GM19463 (cell line): ENCODE measurements around the gene SLC46A1.
"Not testable (repeated sequence)": the region's sequence is repeated elsewhere in the genome, so short reads cannot be mapped to it uniquely, and the experiment has no call there.

Experiments used
- ATAC-seq: cut with Tn5 transposase; IDR thresholded peaks from one replicate; pipeline ENCODE4 v1.9.1; 2021; ENCODE audit warnings: mild to moderate bottlenecking, moderate library complexity; ENCODE audit not compliant: unreplicated experiment

SLC46A1 gene

GRCh38 chr17:28405632-28406472 lies at the start of gene SLC46A1:
Gene SLC46A1, minus strand, starts transcription at chr17:28406212. Its CDS starts 98 bp downstream, at chr17:28406114.
- ATAC-seq = peak; percentile 77

- ATAC-seq = no peak
Observed at GRCh38 chr17:28449859-28450258, 43.8 kb upstream of the SLC46A1 start.

GRCh38 chr17:28447396-28447760 lies 41.4 kb upstream of the SLC46A1 start:
- no peak for ATAC-seq

GRCh38 chr17:28446716-28447395 lies 40.8 kb upstream of the SLC46A1 start:
- no peak for ATAC-seq

GRCh38 chr17:28443901-28444638 lies 38.1 kb upstream of the SLC46A1 start:
- no peak for ATAC-seq

- ATAC-seq = not testable (repeated sequence)
Observed at GRCh38 chr17:28434326-28434725, 28.3 kb upstream of the SLC46A1 start.

GRCh38 chr17:28433721-28434120 lies 27.7 kb upstream of the SLC46A1 start:
- no peak for ATAC-seq

GRCh38 chr17:28427982-28428381 lies 22.0 kb upstream of the SLC46A1 start:
- ATAC-seq = not testable (repeated sequence)

- ATAC-seq = no peak
Observed at GRCh38 chr17:28427371-28427770, 21.4 kb upstream of the SLC46A1 start.

- no peak for ATAC-seq
Observed at GRCh38 chr17:28426081-28426519, 20.1 kb upstream of the SLC46A1 start.

- ATAC-seq = no peak
Observed at GRCh38 chr17:28425206-28425605, 19.2 kb upstream of the SLC46A1 start.

- no peak for ATAC-seq
Observed at GRCh38 chr17:28421787-28422305, 15.8 kb upstream of the SLC46A1 start.

- no peak for ATAC-seq
Observed at GRCh38 chr17:28416703-28417311, 10.8 kb upstream of the SLC46A1 start.

GRCh38 chr17:28415886-28416285 lies 9.9 kb upstream of the SLC46A1 start:
- ATAC-seq = no peak

- no peak for ATAC-seq
Observed at GRCh38 chr17:28413804-28414203, 7.8 kb upstream of the SLC46A1 start.

- no peak for ATAC-seq
Observed at GRCh38 chr17:28412099-28412498, 6.1 kb upstream of the SLC46A1 start.

GRCh38 chr17:28407974-28408306 lies 1.9 kb upstream of the SLC46A1 start:
- no peak for ATAC-seq

GRCh38 chr17:28407130-28407973 lies 1.3 kb upstream of the SLC46A1 start:
- no peak for ATAC-seq

GRCh38 chr17:28406473-28406814 lies 432 bp upstream of the SLC46A1 start:
- ATAC-seq = no peak
